NCI-H2171 (cell line): Measurements from ENCODE around the gene TTC1.
"Not testable (repeated sequence)": the region's sequence is repeated elsewhere in the genome, so short reads cannot be mapped to it uniquely, and the experiment has no call there.

Experiments
- DNase-seq: peaks from one replicate; lab custom pipeline; 2025; lab: John Stamatoyannopoulos, UW

Gene TTC1, protein sequence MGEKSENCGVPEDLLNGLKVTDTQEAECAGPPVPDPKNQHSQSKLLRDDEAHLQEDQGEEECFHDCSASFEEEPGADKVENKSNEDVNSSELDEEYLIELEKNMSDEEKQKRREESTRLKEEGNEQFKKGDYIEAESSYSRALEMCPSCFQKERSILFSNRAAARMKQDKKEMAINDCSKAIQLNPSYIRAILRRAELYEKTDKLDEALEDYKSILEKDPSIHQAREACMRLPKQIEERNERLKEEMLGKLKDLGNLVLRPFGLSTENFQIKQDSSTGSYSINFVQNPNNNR

DNA sequence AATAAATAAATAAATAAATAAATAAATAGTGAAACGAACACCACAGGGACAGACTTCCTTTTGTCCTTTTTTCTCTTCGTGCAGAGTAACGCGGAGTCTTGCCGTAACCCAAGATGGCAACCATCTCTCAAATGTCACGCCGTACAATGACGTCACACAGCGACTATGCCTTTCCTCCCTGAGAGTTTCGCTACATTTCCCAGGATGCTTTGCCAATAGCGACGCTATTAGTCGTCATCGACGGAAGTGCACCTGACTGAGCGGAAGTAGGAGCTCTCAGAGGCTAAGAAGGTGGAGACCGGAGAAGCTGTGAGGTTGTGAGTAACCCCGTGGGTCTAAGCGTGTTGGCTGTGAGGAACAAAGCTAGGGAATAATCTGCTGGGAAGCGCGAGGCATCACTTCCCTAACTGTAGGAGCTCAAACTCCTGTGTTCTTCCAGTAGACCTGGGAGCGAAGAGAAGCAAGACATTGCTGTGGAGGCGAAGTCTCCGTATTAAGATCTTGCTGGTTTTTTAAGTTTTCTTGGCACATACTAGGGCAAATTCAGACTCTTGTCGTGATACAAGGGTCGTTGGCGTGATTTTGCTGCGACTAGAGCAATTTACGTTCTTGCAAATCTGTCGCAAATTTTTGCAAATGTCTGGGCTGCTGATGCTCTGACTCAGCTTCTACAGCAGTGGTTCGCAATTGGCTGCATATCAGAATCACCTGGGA, at the start of gene TTC1:
Gene TTC1 (plus strand): TSS at position 263 of the 714 bp plus-strand sequence. CDS start 1,390 bp downstream, outside the sequence.
- peak; percentile 89 for DNase-seq

DNA sequence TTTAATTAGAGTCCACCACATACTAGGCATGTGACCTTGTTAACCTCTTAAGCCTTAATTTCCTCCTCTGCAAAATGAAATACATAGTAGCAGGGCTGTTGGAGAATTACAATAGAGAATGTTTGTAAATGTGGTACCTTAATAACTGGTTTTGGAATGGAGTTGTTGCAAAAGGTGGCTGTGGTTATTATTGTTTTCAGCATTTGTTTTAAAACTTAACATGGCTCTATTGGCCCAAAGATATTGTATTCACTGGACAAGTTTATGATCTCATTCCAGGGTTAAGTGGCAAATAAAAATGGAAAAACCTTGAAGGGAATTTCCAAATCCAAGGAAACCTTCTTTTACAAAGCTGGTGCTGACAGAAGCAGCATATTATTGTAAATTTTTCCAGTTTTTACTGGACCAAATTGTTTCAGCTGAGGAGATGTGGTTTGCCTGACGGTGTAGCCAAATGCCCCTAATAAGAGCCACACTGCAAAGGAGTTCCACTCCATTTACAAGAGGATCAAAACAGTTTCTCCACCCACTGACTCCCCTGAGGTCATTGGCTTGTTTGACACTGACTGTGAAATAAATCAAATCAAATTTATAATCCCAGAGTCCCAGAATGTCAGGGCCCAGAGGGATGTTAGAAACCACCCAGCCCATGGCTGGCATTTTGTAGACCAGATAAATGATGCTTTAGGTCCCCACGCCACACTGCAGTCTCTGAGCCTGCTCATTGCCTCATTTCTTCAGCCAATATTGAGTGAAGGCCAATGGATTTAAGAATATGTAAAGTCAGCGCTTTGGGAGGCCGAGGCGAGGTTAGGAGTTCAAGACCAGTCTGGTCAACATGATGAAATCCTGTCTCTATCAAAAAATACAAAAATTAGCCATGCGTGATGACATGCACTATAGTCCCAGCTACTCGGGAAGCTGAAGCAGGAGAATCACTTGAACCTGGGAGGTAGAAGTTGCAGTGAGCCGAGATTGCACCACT, 47.5 kb upstream of the TTC1 start:
- DNase-seq: no peak

DNA sequence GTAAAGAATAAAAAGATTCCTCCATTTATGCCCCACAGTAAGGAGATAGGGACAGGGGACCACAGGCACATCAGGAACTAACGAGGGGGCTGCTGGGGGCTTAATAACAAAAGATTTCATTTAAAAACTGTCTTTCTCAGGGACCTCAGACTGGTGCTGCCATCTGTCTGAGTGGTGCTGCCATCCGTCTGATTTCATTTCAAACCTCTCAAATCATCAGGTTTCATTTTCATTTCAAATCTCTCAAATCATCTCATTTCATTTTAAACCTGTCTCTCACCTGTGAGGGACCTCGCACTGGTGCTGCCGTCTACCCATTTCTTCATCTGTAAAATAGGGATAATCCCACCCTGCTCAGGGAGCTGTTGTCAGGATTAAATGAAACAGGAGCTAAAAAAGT, 46.7 kb upstream of the TTC1 start:
- no peak for DNase-seq

DNA sequence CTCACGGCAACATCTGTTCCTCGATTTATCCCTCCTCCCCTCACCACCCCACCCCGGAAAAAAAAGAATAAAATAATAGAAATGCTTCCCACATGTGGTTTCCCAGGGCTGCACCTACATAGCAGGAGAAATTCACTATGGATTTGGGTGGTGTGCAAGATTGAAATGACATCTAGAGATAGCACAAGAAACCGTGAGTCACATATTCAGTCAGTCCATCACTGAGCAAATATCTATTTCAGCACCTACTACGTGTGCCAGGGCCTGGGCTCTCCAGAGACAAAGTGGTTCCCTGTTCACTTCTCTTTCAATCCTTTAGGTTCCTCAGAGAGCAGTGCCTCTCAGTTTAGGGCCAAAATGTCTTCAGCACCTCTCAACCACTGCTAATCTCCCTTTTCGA, 45.0 kb upstream of the TTC1 start:
- no peak for DNase-seq

DNA sequence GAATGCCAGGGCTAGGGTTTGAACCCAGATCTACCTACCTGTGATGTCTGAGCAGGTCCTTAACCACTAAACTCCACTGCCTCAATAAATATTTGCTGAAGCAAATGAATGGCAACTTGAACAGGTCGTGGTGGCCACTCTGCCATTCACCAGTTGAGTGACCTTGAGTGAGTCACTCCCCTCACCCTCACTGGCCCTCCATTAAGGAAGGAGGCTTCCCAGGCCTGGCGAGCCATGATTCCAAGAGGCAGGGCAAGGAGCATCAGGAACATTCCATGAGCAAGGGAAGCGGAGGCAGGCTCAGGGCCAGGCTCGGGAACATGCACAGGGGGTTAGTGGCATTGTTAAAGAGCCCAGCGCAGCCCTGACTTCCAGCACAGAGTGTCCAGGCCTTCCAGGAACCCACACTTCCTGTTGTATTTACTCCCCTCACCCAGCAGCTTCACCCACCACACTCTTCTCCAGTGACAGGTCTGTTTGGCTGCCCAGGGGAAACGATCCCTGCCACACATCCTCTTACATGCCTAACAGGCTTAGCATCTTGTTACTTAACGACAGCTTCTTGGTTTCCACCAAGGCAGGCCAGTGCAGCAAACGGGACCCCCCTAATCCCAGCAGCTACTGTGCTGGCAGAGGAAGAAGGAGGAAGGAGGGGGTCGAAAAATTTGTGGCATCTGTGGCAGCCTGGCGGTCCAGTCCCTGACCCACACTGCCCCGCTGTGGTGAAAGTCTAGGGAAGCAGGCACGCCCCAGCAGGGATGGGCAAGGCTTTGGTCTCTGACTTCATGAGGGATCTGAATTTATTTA, 43.7 kb upstream of the TTC1 start:
- DNase-seq: no peak

DNA sequence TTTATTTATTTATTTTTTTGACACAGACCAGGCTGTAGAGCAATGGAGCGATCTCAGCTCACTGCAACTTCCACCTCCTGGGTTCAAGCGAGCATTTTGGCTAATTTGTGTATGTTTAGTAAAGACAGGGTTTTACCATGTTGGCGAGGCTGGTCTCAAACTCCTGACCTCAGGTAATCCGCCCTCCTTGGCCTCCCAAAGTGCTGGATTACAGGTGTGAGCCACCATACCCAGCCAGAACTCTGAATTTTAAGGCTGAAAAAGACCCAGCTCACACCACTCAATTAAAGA, 43.2 kb upstream of the TTC1 start:
- not testable (repeated sequence) for DNase-seq

DNA sequence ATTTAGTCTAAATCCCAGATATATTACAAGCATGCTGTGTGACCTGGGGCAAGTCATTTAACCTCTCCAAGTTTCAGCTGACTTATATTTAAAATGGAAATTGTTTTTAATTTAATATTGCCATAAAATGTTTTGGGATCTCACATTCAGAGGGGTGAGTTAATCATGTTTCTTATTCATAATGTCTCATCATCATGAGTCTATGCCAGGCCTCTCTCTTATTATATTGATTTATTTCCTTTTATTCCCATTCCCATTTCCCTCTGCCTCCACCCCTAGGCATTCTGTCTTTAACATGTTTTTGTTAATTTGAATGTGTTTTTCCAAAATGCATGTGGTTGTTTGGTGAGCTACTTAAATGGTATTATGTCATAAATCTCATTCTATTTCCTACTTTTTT, 39.0 kb upstream of the TTC1 start:
- no peak for DNase-seq

DNA sequence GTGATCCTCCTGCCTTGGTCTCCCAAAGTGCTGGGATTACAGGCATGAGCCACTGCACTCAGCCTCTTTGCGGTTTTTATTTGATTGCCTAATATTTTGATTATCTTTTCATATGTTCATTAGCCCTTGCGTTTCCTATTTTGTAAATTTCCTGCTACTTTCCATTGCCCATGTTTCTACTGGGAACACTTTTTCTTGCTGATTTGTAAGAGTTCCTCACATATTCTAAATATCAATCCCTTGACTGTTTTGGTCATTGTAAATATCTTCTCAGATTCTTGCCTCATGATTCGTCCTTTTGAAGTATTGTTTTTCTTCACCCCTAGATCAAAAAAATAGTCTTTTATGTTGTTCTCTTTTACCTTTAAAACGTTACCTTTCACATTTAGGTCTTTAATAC, 37.9 kb upstream of the TTC1 start:
- no peak for DNase-seq

DNA sequence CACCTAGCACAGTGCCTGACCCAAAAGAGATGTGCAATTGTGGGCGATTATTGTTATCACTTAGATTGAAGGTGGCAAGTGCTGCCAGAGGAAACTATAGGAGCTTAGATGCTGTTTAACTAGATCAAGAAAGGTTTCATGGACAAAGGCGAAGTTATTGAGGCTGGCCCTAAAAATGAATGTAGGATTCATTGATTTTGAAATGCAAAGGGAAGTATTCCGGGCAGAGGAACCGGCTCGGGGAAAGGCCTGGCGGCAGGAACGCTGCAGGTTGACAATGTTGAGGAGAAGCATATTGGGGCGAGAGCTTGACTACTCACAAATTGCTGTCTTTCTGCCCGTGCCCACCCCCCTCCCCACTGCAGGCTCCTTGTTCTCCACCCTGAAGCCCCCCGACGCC, 37.4 kb upstream of the TTC1 start:
- no peak for DNase-seq

DNA sequence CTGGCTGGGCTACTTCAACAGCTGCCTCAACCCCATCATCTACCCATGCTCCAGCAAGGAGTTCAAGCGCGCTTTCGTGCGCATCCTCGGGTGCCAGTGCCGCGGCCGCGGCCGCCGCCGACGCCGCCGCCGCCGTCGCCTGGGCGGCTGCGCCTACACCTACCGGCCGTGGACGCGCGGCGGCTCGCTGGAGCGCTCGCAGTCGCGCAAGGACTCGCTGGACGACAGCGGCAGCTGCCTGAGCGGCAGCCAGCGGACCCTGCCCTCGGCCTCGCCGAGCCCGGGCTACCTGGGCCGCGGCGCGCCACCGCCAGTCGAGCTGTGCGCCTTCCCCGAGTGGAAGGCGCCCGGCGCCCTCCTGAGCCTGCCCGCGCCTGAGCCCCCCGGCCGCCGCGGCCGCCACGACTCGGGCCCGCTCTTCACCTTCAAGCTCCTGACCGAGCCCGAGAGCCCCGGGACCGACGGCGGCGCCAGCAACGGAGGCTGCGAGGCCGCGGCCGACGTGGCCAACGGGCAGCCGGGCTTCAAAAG, 36.9 kb upstream of the TTC1 start:
- no peak for DNase-seq

DNA sequence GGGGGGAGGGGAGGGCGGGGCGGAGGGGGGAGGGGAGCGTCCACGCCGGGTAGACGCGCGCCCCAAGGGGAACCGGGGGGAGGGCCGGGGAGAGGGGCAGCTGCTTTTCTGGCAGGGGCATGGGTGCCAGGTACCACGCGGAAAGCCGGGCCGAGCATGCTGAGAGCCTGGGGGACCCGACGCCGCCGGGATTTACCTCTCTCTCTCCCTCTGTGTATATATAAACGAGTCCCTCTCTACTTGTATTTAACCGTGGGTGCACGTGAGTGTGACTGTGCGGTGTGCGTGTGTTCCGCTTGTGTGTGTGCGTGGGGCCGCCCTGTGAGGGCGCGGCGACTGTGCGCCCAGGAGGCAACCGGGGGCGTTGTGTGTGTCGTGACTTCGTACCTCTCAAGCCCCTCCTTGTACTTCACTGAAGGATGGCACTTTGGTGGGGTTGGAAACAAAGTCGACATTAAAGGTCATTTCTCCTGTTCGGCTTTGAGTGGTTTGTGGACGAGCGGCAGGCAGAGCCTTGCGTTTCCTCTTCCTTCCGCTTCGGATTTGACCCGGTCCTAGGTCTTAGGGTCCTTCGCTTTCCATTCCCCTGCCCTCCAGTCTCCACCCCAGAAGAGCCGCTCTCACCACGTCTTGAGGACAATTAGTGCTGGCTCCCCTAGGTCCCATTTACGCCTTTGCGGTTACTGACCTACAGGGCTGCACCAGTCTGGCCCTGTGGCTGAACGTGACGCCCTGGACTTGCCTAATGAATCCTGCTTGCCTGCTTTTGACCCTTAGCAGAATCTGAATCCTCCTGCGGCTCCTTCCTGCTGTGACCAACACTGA, 36.2 kb upstream of the TTC1 start:
- no peak for DNase-seq

DNA sequence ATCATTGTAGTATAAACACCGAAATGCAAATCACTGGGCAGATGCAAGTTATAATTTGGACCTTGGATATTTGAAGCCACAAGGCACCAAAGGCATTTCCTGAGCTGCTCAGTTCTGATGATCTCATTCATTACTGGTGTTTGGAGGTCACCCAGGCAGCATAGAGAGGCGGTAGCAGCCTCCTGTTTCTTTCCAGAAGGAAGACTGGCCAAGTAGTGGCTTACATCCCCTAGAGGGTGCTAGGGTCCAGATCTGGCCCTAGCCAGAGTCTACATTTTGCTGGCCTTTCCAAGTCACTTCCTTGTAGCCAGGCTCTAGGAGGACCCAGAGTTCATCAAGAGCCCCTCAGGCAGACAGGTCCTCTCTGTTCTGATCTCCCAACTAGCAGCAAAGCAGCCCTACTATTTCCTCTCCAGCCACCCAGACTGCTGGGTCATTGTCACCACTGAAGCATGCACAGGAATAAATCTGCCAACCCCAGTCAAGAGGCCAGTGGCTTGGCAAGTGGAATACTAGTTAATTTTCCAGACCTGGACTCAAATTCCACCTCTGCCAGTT, 33.4 kb upstream of the TTC1 start:
- no peak for DNase-seq

DNA sequence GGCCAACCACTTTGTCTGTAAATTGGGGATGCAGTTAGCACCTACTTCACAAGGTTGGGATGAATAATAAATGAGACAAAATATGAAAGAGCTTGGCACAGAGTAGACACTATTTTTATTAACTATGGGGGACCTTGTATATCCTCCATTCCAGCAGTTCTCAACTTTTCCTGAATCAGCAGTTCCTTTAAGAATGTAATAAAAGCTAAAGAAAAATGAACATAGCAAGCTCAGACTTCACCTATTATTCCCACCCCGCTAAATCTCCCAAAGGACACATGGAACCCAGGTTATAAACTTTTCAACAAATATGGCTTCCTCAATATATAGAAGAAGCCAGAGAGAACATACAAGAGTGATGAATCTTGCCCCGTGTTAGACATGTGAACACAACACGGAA, 32.0 kb upstream of the TTC1 start:
- no peak for DNase-seq

DNA sequence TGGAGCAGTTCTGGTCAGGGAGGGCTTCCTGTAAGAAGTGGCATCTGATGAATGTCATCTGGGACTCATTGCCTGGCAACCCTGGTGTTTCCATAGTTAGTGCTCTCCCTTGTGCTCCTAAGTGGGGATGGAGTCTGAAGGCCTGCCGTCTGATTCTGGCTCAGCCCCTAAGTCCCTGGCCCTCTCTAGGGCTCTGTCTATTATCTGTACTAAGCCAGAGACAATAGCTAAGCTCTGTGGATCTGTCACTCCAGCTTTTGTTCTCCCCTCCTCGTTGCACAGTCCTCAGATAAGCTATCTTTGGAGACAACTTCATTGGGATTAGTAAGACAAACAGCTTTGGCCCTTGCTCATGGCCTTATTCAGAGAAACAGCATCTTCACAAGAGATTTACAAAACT, 30.6 kb upstream of the TTC1 start:
- no peak for DNase-seq

DNA sequence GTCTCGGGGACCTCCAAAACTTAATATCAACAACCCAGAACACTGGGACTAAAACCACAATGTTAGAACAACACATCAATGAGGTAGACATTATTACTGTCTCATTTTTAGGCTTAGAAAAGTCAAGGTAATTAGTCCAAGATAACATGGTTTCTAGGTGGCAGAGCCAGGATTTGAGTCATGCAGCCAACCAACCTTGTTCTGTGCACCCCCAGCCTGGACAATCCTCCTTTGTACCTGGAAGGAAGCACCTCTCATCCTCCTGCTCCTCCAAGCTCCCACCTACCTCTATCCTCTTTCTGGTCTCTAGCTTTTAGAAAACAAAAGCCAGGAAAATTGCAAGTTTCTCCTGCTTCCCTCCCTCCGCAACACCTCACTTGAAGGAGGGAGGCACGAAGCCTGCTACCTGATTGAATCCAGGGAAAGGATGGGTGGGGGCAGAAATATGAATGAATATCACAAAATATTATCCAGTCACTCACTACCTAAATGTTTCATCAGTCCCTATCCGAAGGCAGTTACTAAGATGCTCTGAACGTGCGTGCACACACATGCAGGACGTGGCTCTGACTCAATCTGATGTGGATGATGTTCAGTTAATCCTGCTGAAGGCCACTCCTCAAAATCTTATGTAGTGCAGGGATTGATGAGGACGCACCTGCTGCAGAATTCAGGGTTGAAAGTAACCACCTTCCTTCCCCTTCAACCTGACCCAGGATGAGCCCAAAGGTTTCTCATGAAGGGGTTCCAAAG, 26.3 kb upstream of the TTC1 start:
- no peak for DNase-seq

DNA sequence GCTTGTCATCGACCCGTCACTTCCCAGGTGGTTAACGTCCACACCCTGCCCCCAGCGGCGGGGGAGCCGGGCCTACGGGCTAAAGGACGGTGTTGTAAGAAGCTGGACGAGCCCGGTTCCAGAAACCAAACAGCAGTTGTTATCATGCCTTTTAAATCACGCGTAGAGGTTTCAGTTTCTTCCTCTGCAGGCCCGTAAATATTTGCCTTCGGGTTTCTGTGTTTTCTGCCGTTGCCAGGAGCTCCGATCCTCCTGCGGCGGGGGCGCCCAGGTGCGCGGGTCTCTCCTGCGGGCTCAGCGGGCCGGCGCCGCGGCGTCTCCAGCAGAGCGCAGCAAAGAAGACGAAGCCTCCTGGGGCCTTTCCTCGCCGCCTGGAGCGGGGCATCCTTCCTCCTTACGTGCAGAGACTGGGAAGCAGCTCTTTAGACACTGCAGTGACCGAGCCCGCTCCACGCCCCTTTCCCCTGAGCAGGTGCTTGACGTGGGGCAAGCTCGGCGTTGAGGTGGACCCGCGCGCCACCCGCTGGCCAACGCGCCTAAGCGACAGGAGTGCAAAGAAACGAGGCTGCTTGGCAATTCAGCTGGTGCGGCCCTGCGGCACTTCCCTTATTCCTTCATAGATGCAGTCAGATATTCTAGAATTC, 21.8 kb upstream of the TTC1 start:
- peak; percentile 42 for DNase-seq

DNA sequence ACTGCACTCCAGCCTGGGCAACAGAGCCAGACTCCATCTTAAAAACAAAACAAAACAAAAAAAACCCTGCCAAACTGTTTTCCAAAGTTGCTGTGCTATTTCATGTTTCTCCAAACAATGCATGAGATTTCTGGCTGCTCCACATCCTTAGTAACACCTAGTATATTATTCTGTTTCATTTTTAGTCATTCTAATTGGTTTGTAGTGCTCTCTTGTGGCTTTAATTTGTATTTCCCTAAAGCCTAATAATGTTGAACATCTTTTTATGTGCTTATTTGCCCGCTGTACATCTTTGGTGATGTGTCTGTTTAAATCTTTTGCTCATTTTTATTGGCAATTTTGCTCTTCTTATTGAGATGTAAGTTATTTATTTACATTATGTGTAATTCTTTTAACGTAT, 18.4 kb upstream of the TTC1 start:
- DNase-seq: no peak

DNA sequence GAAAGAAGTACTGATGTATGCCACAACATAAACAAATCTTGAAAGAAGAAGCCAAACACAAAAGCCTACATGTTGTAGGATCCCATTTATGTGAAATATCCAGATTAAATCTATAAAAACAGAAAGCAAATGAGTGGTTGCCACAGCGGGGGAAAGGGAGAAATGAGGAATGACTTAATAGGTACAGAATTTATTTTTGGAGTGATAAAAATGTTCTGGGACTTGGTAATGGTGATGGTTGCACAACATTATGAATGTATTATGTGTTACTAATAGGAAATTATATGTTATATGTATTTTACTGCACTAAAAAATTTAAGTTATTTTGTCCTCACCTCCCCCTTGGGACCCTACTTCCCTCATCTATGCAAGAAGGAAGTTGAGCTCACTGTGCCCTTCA, 16.4 kb upstream of the TTC1 start:
- DNase-seq: no peak

DNA sequence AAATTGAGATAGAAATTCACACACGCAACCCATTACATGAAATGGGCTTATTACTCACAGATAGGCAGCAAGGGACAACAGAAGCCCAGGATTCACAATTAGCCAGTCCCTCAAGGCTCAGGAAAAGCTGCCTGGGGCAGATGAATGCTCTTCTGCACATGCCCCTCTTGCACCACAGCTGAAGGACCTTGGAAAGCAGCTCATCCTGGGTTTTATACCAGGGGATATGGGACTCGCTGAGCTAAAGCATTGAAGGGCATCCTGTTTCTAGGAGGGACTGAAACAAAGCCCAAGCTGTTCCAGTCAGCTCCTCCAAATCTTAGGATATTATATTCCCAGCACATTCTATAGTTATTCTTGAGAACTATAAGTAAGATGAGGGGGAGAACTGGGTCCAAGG, 15.7 kb upstream of the TTC1 start:
- DNase-seq: no peak
